GM12801 (cell line): Measurements from ENCODE around the gene WNT5B.

Experiments used
- CTCF ChIP-seq: IDR thresholded peaks from one replicate; pipeline ENCODE4 v1.5.1; 2011; ENCODE audit warnings: control low read depth; ENCODE audit not compliant: insufficient read length; ENCODE audit errors: extremely low read depth

Gene WNT5B

GRCh38 chr12:1643905-1644533 lies 15.0 kb downstream of the WNT5B start:
- TF ChIP-seq CTCF, result no peak

DNA sequence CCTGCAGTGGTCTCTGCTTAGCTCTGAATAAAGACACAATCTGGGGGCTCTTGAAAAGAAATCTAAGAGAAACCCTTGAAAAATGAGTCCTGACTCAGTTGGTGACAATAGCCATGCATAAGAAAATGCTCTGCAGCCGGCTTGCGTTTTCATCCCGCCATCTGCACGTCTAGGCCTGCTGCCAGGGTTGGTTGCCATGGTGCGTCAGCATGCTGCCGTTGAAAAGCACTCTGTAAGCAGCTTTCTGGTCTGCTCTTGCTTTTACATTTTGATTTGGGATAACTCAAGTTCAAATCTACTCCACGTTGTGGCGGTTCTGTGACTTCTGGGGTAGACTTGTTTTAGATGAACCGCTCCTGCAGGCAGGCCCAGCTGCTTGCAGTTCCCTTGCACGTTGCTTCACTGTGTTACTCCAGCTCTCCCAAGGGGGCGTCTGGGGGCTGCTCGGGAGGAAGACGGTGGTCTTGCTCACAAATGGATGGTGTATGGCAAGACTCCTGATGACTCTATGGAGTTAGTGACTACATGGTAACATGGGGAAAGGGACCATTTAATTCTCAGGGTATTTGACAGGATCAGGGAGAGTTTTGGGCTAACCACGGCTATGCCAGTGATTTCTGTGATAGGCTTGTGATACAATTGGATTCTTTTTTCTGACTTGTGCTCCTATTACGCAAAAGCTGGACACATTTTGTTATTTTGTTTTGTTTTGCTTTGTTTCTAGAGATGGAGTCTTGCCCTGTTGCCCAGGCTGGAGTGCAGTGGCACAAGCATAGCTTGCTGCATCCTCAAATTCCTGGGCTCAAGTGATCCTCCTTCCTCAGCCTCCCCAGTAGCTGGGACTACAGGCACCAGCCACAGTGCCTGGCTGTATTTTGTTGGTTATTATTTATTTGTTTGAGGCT lies 15.8 kb downstream of the WNT5B start:
- no peak for TF ChIP-seq CTCF

- no peak for TF ChIP-seq CTCF
Measured at GRCh38 chr12:1645819-1646218, 16.8 kb downstream of the WNT5B start.

GRCh38 chr12:1646569-1647284 lies 17.7 kb downstream of the WNT5B start:
- TF ChIP-seq CTCF, result no peak

DNA sequence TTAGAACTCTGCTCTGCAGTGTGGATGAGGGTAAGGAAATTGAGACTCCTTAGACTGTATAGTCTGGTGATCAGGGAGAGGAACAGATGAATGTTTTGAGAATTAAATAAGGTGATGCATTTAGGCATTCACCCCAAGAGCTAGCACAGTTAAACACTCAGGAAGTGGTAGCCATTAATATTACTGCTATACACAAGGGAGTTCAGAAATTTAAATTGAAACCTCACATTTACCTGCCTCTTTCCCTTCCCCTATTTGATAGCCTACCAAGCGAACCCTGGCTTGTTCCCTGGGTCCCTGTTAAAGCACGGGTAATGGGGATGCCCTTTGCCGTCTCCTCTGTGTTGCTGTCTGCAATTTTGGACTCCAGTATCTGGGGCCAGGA lies 18.2 kb downstream of the WNT5B start:
- TF ChIP-seq CTCF, result no peak

- no peak for TF ChIP-seq CTCF
Measured at GRCh38 chr12:1650260-1650977, 21.4 kb downstream of the WNT5B start.

DNA sequence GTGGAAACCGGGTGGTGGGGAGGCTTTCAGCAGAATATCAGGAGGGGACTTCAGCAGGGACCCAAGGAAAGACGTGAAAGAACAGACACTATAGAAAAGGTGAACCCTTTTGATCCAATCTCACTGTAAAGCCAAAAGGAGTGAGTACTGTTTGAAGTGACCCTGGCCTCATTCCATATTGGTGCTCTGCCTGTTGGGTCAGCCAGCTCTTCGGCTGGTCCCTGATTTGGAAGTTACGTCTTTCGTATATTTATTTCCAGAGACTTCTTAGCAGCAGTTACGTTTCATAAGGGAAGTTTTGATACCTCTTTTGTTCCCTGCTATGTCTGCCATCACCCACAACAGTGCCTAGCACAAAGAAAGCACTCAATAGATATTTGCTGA lies 21.9 kb downstream of the WNT5B start:
- TF ChIP-seq CTCF, result no peak
